K562 (cell line): ENCODE measurements around the gene GABRD. TPM values are rescaled to one million over a fixed set of nuclear protein-coding genes. Genes with fewer than 3 reads are reported as not detected.
A peak's percentile ranks its signal among the peaks of the same experiment; 100 is the strongest.

Experiments
- BRD4 ChIP-seq: fragments of 200-600 bp; sonication (generic); IDR thresholded peaks from 2 replicates; pipeline ENCODE4 v1.6.1; 2017; ENCODE audit warnings: inconsistent platforms
- CTBP1 ChIP-seq: fragments of 450-650 bp; IDR thresholded peaks from 2 replicates; pipeline ENCODE4 v1.6.1; 2016; ENCODE audit warnings: borderline replicate concordance
- FOXP4 ChIP-seq: sonication (generic); formaldehyde crosslinking; IDR thresholded peaks from 2 replicates; pipeline ENCODE4 v1.8.0; 2022; ENCODE audit warnings: mild to moderate bottlenecking, missing genetic modification reagents, borderline replicate concordance
- GABPA ChIP-seq: fragments of 200-800 bp; sonication (Bioruptor generic); conservative IDR thresholded peaks from 2 replicates; pipeline ENCODE4 v1.6.1; 2016; ENCODE audit warnings: low read depth, missing genetic modification characterization, missing compliant biosample characterization
- HLTF ChIP-seq: fragments of 450-650 bp; IDR thresholded peaks from 2 replicates; pipeline ENCODE4 v1.6.1; 2016
- IFI16 ChIP-seq: fragments of 250-450 bp; sonication (Bioruptor Pico); IDR thresholded peaks from 2 replicates; pipeline ENCODE4 v2.1.2; 2022; ENCODE audit warnings: mild to moderate bottlenecking, inconsistent platforms
- MAFK ChIP-seq: IDR thresholded peaks from 2 replicates; pipeline ENCODE4 v1.6.1; 2011; ENCODE audit warnings: low read length, improper control_type of control experiment
- RB1 ChIP-seq: fragments of 450-650 bp; IDR thresholded peaks from 2 replicates; pipeline ENCODE4 v1.6.1; 2017; ENCODE audit warnings: low read depth, mild to moderate bottlenecking
- SMARCB1 ChIP-seq: IDR thresholded peaks from 2 replicates; pipeline ENCODE4 v1.6.1; 2011; ENCODE audit warnings: improper control_type of control experiment, low read depth; ENCODE audit not compliant: insufficient read length
- TCF15 ChIP-seq: fragments of 250-450 bp; sonication (Bioruptor Pico); IDR thresholded peaks from 2 replicates; pipeline ENCODE4 v1.8.0; 2022; ENCODE audit warnings: moderate library complexity, mild to moderate bottlenecking, inconsistent platforms
- ZNF79 ChIP-seq: fragments of 250-450 bp; sonication (Bioruptor Pico); IDR thresholded peaks from 2 replicates; pipeline ENCODE4 v1.4.0; 2020; ENCODE audit warnings: low read depth, mild to moderate bottlenecking, moderate library complexity
- polyA plus RNA-seq, 8 experiments: library from polyadenylated mRNA; depleted of rRNA in 4 of 8; stranded (reverse) in 5 of 8; unstranded in 3 of 8; fragments of >200 nt; fragmentation: Nextera tagmentation in 2 of 8; fragmentation: Illumina TruSeq in 1 of 8; extraction: Ambion mirVana in 2 of 8; extraction: Trizol in 1 of 8; gene quantifications; 2 replicates each; pipeline versions ENCODE4 v1.2.1 to v1.2.3, GENCODE V29; 2011 to 2014; ENCODE audit warnings: inconsistent platforms in 1 of 8, missing spikeins in 1 of 8
- total RNA-seq, 7 experiments: library from RNA; depleted of rRNA in 6 of 7; stranded (reverse); fragments of >200 nt in 6 of 7; fragmentation: Illumina TruSeq in 2 of 7; extraction: Trizol in 2 of 7; gene quantifications; 2 replicates each; pipeline versions ENCODE4 v1.2.1 to v1.2.3, GENCODE V29; 2011 to 2021; ENCODE audit warnings: low replicate concordance in 1 of 7
- TF ChIP-seq, protein P1 (sequence below), 3 experiments: IDR thresholded peaks in 2 of 3; conservative IDR thresholded peaks in 1 of 3; 2 replicates each; pipeline ENCODE4 v1.5.1; 2011 to 2012; ENCODE audit warnings: low read length in 3 of 3, mild to moderate bottlenecking in 3 of 3, control low read depth in 2 of 3, improper control_type of control experiment in 1 of 3, inconsistent platforms in 1 of 3, low read depth in 1 of 3, mixed read lengths in 1 of 3, moderate library complexity in 1 of 3; ENCODE audit not compliant: insufficient read depth in 2 of 3
- TF ChIP-seq, protein P2 (sequence below), 2 experiments: IDR thresholded peaks in 1 of 2; conservative IDR thresholded peaks in 1 of 2; 2 replicates each; pipeline ENCODE4 v1.6.1; 2016; ENCODE audit warnings: low read depth in 2 of 2, mild to moderate bottlenecking in 1 of 2, missing compliant biosample characterization in 1 of 2, missing genetic modification characterization in 1 of 2, moderate library complexity in 1 of 2
- TF ChIP-seq, protein P3 (sequence below): fragments of 450-650 bp; IDR thresholded peaks from 2 replicates; pipeline ENCODE4 v1.6.1; 2018; ENCODE audit not compliant: partially characterized antibody
- TF ChIP-seq, protein P4 (sequence below): sonication (generic); formaldehyde crosslinking; IDR thresholded peaks from 2 replicates; pipeline ENCODE4 v1.8.1; 2022; ENCODE audit warnings: missing genetic modification reagents

Gene GABRD
- total and polyA plus RNA-seq, 9 of the 15 experiments (the other 6 are each of a cell fraction or from before 2014, with no cell fraction given) = 0.07 TPM; not detected in 8

DNA sequence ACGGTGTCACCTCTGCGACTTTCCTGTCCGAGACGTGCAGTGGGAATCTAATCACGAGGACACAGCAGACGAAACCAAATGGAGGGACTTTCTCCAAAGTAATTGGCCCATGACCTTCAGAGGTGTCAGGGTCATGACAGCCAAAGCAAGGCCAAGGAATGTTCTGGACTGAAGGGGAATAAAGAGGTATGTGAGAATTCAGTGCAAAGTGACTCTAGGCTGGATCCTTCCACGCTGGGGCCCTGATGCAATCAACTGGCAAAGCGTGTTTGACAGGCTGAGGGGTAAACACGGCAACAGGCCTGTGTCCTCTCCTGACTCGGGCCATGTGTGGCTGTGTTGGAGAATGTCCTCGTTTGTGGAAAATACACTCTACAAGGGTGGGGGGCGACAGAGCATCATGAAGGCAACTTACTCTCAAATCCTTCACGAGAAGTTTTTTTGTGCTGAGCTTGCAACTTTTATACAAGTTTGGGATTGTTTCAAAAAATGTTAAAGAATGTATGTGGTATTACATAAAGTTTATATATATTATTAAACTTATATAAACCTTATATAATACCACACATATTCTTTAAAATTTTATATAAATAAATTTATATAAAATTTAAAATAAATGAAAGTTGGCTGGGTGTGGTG lies 17.3 kb upstream of the GABRD start (continued):
- TF ChIP-seq, protein P1, sequence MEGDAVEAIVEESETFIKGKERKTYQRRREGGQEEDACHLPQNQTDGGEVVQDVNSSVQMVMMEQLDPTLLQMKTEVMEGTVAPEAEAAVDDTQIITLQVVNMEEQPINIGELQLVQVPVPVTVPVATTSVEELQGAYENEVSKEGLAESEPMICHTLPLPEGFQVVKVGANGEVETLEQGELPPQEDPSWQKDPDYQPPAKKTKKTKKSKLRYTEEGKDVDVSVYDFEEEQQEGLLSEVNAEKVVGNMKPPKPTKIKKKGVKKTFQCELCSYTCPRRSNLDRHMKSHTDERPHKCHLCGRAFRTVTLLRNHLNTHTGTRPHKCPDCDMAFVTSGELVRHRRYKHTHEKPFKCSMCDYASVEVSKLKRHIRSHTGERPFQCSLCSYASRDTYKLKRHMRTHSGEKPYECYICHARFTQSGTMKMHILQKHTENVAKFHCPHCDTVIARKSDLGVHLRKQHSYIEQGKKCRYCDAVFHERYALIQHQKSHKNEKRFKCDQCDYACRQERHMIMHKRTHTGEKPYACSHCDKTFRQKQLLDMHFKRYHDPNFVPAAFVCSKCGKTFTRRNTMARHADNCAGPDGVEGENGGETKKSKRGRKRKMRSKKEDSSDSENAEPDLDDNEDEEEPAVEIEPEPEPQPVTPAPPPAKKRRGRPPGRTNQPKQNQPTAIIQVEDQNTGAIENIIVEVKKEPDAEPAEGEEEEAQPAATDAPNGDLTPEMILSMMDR (IDR thresholded peaks at IDR 0.05 in 2 of 3, conservative IDR thresholded peaks at IDR 0.05 in 1 of 3; ENCODE audit: insufficient read depth in 2 of 3, low read depth in 1 of 3, low read length in 3 of 3) = 0 out of 6 replicates have a peak, but pooled peaks of 1 of the 3 experiments have one; percentile 2
- TF ChIP-seq CTBP1 (peak; percentile 50; the same call in 1 of the 2 replicates), RB1 (no peak), SMARCB1 (no peak), GABPA (tag) (no peak), MAFK (peak; percentile 99), HLTF (no peak), TCF15 (CRISPR knock-in tag) (no peak), BRD4 (no peak), IFI16 (no peak), FOXP4 (CRISPR knock-in tag) (no peak), ZNF79 (CRISPR knock-in tag) (no peak)
- TF ChIP-seq, protein P2, sequence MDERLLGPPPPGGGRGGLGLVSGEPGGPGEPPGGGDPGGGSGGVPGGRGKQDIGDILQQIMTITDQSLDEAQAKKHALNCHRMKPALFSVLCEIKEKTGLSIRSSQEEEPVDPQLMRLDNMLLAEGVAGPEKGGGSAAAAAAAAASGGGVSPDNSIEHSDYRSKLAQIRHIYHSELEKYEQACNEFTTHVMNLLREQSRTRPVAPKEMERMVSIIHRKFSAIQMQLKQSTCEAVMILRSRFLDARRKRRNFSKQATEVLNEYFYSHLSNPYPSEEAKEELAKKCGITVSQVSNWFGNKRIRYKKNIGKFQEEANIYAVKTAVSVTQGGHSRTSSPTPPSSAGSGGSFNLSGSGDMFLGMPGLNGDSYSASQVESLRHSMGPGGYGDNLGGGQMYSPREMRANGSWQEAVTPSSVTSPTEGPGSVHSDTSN (CRISPR knock-in tag; IDR thresholded peaks at IDR 0.05; ENCODE audit: low read depth) = no peak
- TF ChIP-seq, protein P2 (tag; conservative IDR thresholded peaks at IDR 0.05; ENCODE audit: low read depth) = no peak
- TF ChIP-seq, protein P3, sequence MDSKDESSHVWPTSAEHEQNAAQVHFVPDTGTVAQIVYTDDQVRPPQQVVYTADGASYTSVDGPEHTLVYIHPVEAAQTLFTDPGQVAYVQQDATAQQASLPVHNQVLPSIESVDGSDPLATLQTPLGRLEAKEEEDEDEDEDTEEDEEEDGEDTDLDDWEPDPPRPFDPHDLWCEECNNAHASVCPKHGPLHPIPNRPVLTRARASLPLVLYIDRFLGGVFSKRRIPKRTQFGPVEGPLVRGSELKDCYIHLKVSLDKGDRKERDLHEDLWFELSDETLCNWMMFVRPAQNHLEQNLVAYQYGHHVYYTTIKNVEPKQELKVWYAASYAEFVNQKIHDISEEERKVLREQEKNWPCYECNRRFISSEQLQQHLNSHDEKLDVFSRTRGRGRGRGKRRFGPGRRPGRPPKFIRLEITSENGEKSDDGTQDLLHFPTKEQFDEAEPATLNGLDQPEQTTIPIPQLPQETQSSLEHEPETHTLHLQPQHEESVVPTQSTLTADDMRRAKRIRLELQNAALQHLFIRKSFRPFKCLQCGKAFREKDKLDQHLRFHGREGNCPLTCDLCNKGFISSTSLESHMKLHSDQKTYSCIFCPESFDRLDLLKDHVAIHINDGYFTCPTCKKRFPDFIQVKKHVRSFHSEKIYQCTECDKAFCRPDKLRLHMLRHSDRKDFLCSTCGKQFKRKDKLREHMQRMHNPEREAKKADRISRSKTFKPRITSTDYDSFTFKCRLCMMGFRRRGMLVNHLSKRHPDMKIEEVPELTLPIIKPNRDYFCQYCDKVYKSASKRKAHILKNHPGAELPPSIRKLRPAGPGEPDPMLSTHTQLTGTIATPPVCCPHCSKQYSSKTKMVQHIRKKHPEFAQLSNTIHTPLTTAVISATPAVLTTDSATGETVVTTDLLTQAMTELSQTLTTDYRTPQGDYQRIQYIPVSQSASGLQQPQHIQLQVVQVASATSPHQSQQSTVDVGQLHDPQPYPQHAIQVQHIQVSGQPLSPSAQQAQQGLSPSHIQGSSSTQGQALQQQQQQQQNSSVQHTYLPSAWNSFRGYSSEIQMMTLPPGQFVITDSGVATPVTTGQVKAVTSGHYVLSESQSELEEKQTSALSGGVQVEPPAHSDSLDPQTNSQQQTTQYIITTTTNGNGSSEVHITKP = peak; percentile 26
- TF ChIP-seq, protein P4, sequence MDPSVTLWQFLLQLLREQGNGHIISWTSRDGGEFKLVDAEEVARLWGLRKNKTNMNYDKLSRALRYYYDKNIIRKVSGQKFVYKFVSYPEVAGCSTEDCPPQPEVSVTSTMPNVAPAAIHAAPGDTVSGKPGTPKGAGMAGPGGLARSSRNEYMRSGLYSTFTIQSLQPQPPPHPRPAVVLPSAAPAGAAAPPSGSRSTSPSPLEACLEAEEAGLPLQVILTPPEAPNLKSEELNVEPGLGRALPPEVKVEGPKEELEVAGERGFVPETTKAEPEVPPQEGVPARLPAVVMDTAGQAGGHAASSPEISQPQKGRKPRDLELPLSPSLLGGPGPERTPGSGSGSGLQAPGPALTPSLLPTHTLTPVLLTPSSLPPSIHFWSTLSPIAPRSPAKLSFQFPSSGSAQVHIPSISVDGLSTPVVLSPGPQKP (CRISPR knock-in tag) = no peak
